ENCODE results near the gene FGF19. TPM values are rescaled to one million over a fixed set of nuclear protein-coding genes. Genes with fewer than 3 reads are reported as not detected.
"Not testable (repeated sequence)": the region's sequence is repeated elsewhere in the genome, so short reads cannot be mapped to it uniquely, and the experiment has no call there.

FGF19 gene
- total RNA-seq, 1 experiment from 2014 or later: 7.4 TPM

- Histone ChIP-seq H3K23me2 (ENCODE audit: insufficient read length, low read depth, low read length, poor library complexity, severe bottlenecking) (no peaks in the 10 kb centered on the region), H4K5ac (ENCODE audit: insufficient read length, low read depth, low read length) (no peak overlapping the region), H3K4ac (ENCODE audit: low read depth, low read length) (no peak overlapping the region), H3K14ac (ENCODE audit: insufficient read depth, low read length) (no peak overlapping the region), H3K79me2 (ENCODE audit: insufficient read depth, low read length) (no peaks in the 10 kb centered on the region), H3K27me3 (ENCODE audit: insufficient read depth, low read length) (no peaks in the 10 kb centered on the region), H3K4me2 (ENCODE audit: insufficient read depth, insufficient read length, low read length) (no peak overlapping the region), H3K27ac (ENCODE audit: insufficient read length, low read depth, low read length) (no peak overlapping the region), H3K4me1 (ENCODE audit: insufficient read depth, low read length) (no peaks in the 10 kb centered on the region), H2AFZ (ENCODE audit: low read length) (no peak overlapping the region), H2BK20ac (ENCODE audit: low read depth, low read length, poor library complexity, severe bottlenecking) (no peak overlapping the region), H2AK5ac (ENCODE audit: insufficient read length, low read length) (no peak overlapping the region), H3K9me3 (ENCODE audit: control insufficient read depth, low read depth, low read length) (no peaks in the 10 kb centered on the region), H2BK5ac (ENCODE audit: insufficient read length, low read length) (no peak overlapping the region), H3K23ac (ENCODE audit: insufficient read length, low read depth, low read length) (no peak overlapping the region), H3K18ac (ENCODE audit: insufficient read length, low read depth, low read length) (no peak overlapping the region), H4K91ac (ENCODE audit: insufficient read length, low read depth, low read length) (no peak overlapping the region), H2BK120ac (ENCODE audit: low read depth, low read length, poor library complexity, severe bottlenecking) (no peak overlapping the region), H2BK15ac (ENCODE audit: low read depth, low read length) (no peak overlapping the region), H4K8ac (replicated peaks; ENCODE audit: insufficient read length, low read depth, low read length) (no peak overlapping the region), H3K79me1 (ENCODE audit: insufficient read depth, low read depth, low read length, poor library complexity, severe bottlenecking) (no peaks in the 10 kb centered on the region), H4K20me1 (ENCODE audit: control insufficient read depth, insufficient read depth, insufficient read length) (no peaks in the 10 kb centered on the region), H3K9ac (ENCODE audit: extremely low read depth, insufficient read length, low read length) (no peak overlapping the region), H3T11ph (ENCODE audit: low read length) (no peak overlapping the region), H2BK12ac (ENCODE audit: insufficient read length, low read depth, low read length) (no peak overlapping the region), H3K56ac (ENCODE audit: insufficient read length, low read depth, low read length) (no peak overlapping the region)
- H3K27ac Mint-ChIP-seq: no peak overlapping the region
- DNase-seq: no peak
- peaks cover 0 to 7% (median 1%) of the 10 kb centered on the region in 3 experiments; a peak in 5 of 7 replicates for H3K36me3 Mint-ChIP-seq (ENCODE audit: insufficient read depth in 1 of 3, low read depth in 3 of 3)
- no peak for TF ChIP-seq CTCF (conservative IDR thresholded peaks at IDR 0.05)
- H3K9me3 Mint-ChIP-seq: peaks cover 5 to 11% of the 10 kb centered on the region in 2 experiments; a peak in 4 of 5 replicates
- H3K4me1 Mint-ChIP-seq: peaks cover 2 to 8% of the 10 kb centered on the region in 2 experiments; a peak in 3 of 4 replicates
- no CpG with 5 or more reads among the region's 5 CpGs for WGBS (ENCODE audit: extremely low coverage, insufficient read length, low lambda C conversion rate)
- no peak overlapping the region for H3K4me3 Mint-ChIP-seq
- H3K27me3 Mint-ChIP-seq (ENCODE audit: low read depth): peaks cover 17% of the 10 kb centered on the region
Measured at GRCh38 chr11:69689484-69690319, 14.1 kb downstream of the FGF19 start.

GRCh38 chr11:69687969-69688771, 15.7 kb downstream of the FGF19 start:
- WGBS (ENCODE audit: extremely low coverage, insufficient read length, low lambda C conversion rate): no CpG with 5 or more reads among the region's 5 CpGs
- H3K9ac ChIP-seq (ENCODE audit: extremely low read depth, insufficient read length, low read length); H3K27ac Mint-ChIP-seq; H3K9me3 ChIP-seq (ENCODE audit: control insufficient read depth, low read depth, low read length); H2BK20ac ChIP-seq (ENCODE audit: low read depth, low read length, poor library complexity, severe bottlenecking); H3K79me2 ChIP-seq (ENCODE audit: insufficient read depth, low read length); H4K91ac ChIP-seq (ENCODE audit: insufficient read length, low read depth, low read length); H2AK5ac ChIP-seq (ENCODE audit: insufficient read length, low read length); H3T11ph ChIP-seq (ENCODE audit: low read length); H3K18ac ChIP-seq (ENCODE audit: insufficient read length, low read depth, low read length); H2BK15ac ChIP-seq (ENCODE audit: low read depth, low read length); H3K4me3 Mint-ChIP-seq; H3K56ac ChIP-seq (ENCODE audit: insufficient read length, low read depth, low read length); H2BK12ac ChIP-seq (ENCODE audit: insufficient read length, low read depth, low read length); H3K4me2 ChIP-seq (ENCODE audit: insufficient read depth, insufficient read length, low read length); H3K36me3 Mint-ChIP-seq (ENCODE audit: insufficient read depth in 1 of 3, low read depth in 3 of 3); H3K27me3 ChIP-seq (ENCODE audit: insufficient read depth, low read length); H4K8ac ChIP-seq (replicated peaks; ENCODE audit: insufficient read length, low read depth, low read length); H3K27ac ChIP-seq (ENCODE audit: insufficient read length, low read depth, low read length); H4K20me1 ChIP-seq (ENCODE audit: control insufficient read depth, insufficient read depth, insufficient read length); H3K4me1 Mint-ChIP-seq; H2AFZ ChIP-seq (ENCODE audit: low read length); H3K23me2 ChIP-seq (ENCODE audit: insufficient read length, low read depth, low read length, poor library complexity, severe bottlenecking); H3K4me1 ChIP-seq (ENCODE audit: insufficient read depth, low read length); H3K14ac ChIP-seq (ENCODE audit: insufficient read depth, low read length); H3K79me1 ChIP-seq (ENCODE audit: insufficient read depth, low read depth, low read length, poor library complexity, severe bottlenecking); H2BK5ac ChIP-seq (ENCODE audit: insufficient read length, low read length); H3K4ac ChIP-seq (ENCODE audit: low read depth, low read length); DNase-seq; H3K23ac ChIP-seq (ENCODE audit: insufficient read length, low read depth, low read length); H4K5ac ChIP-seq (ENCODE audit: insufficient read length, low read depth, low read length); H2BK120ac ChIP-seq (ENCODE audit: low read depth, low read length, poor library complexity, severe bottlenecking): not testable (repeated sequence)
- Mint-ChIP-seq H3K27me3 (ENCODE audit: low read depth) (peaks cover 20% of the 10 kb centered on the region), H3K9me3 (peaks cover 5 to 11% of the 10 kb centered on the region in 2 experiments; a peak in 4 of 5 replicates)
